VCaP (cell line): ENCODE results near the gene OSCAR.
"Not testable (repeated sequence)": the region's sequence is repeated elsewhere in the genome, so short reads cannot be mapped to it uniquely, and the experiment has no call there.

Experiments
- H3K27ac ChIP-seq: fragments of 450-650 bp; 2 replicates; pipeline ENCODE4 v1.5.1; 2017
- CTCF ChIP-seq: fragments of 450-650 bp; conservative IDR thresholded peaks from 2 replicates; pipeline ENCODE4 v1.5.1; 2017; ENCODE audit warnings: mild to moderate bottlenecking, moderate library complexity

The OSCAR gene

GRCh38 chr19:54105796-54106195 is 5.2 kb upstream of the OSCAR start:
- H3K27ac ChIP-seq: no peak overlapping the region
- TF ChIP-seq CTCF: no peak

DNA sequence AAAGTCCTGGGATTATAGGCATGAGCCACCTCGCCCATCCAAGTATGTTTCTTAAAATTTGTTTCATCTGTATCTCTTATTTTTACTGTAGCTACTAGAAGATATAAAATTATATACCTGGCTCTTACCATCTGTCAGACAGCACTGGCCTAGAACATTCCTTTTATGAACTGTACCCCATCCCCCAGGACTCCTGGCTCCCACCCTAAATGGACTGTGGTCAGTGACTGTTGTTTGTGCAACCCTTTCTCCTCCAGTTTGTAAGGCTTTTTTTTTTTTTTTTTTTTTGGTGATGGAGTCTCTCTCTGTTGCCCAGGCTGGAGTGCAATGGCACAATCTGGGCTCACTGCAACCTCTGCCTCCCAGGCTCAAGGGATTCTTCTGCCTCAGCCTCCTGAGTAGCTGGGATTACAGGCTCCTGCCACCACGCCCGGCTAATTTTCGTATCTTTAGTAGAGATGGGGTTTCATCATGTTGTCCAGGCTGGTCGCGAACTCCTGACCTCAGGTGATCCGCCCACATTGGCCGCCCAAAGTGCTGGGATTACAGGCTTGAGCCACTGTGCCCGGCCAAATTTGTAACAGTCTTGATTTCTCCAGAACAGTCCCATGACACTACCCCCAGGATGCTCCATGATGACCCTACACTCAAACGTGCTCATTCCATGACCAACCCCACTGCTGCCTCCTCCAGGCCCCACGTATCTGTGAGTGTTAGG is 4.6 kb upstream of the OSCAR start:
- no peak for TF ChIP-seq CTCF
- no peak overlapping the region for H3K27ac ChIP-seq

GRCh38 chr19:54102421-54103169 is 2.0 kb upstream of the OSCAR start, which contains the start of gene NDUFA3:
TSS of gene NDUFA3 (plus strand) at chr19:54102855. CDS start at chr19:54102879, 24 bp downstream.
- peak within 1 kb of the TSS; percentile 81 for H3K27ac ChIP-seq
- no peak for TF ChIP-seq CTCF

- H3K27ac ChIP-seq: not testable (repeated sequence)
Measured at GRCh38 chr19:54099903-54100255, 724 bp downstream of the OSCAR start.

DNA sequence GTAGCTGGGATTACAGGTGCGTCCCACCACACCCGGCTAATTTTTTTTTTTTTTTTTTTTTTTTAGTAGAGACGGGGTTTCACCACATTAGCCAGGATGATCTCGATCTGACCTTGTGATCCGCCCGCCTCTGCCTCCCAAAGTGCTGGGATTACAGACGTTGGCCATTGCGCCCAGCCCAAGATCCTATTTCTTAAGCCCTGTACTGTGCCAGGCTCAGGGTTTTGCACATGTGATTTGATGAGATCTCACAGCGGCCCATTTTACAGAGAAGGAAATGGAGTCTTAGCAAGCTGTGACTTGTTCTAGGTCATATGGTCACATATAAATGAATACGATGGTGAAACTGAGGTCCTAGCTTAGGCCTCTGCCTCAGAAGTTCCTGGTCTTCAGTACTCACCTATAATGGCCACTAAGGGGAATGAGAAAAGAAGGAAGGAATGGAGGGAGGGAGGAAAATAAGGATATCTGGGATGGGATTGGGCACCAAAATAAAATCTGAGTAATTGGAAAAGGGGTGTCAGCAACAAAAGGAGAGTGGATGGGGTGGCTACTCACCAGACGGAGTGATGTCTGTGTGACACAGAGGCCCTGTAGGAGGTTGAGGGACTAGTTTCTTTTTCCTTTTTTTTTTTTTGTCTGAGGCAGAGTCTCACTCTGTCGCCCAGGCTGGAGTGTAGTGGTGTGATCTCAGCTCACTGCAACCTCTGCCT is 1.3 kb downstream of the OSCAR start:
- no peak overlapping the region for H3K27ac ChIP-seq

DNA sequence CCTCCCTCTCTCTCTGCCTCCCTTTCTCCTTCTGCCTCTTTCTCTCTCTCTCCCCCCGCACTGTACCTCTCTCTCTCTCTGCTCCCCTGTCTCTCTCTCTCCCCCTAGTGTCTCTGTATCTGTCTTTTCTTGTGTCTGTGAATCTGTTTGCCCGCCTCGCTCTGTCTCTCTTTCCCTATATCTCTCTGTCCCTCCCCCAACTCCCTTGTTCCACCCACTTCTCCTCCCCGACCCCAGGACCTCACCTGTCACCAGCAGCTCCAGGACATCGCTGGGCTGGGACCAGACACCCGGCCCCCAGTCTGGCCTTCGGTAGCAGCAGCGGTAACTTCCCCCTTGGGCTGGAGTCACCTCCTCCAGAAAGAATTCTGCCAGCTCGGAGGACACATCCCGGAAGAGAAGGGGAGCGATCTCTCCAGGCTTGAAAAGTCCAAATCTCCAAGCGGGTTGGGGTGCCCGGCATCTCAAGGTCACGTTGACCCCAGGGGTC is 3.9 kb downstream of the OSCAR start:
- no peak for TF ChIP-seq CTCF
- no peak overlapping the region for H3K27ac ChIP-seq

More for the DNA sequence above, 1.3 kb downstream of the OSCAR start:
- TF ChIP-seq CTCF: no peak

GRCh38 chr19:54095859-54096616 is 4.6 kb downstream of the OSCAR start:
- not testable (repeated sequence) for H3K27ac ChIP-seq
